Measurements from ENCODE around the gene LYSMD4. TPM values are rescaled to one million over a fixed set of nuclear protein-coding genes. Genes with fewer than 3 reads are reported as not detected.
"Not testable (repeated sequence)": the region's sequence is repeated elsewhere in the genome, so short reads cannot be mapped to it uniquely, and the experiment has no call there.

LYSMD4 gene
- total RNA-seq, 4 donors from 2014 or later, result 5.0 to 17.5 (median 9.5) TPM

GRCh38 chr15:99738021-99738847, 5.0 kb upstream of the LYSMD4 start:
- no peak for ATAC-seq (ENCODE audit: low FRiP score)
- TF ChIP-seq CTCF (IDR thresholded peaks at IDR 0.05), result no peak
- DNase-seq (ENCODE audit: low spot score), result no peak

GRCh38 chr15:99736702-99737101, 3.5 kb upstream of the LYSMD4 start:
- ATAC-seq (ENCODE audit: low FRiP score) (no peak), DNase-seq (ENCODE audit: low spot score) (no peak)

GRCh38 chr15:99735868-99736267, 2.6 kb upstream of the LYSMD4 start:
- no peak for DNase-seq (ENCODE audit: low spot score)
- no peak for TF ChIP-seq CTCF (IDR thresholded peaks at IDR 0.05)
- ATAC-seq (ENCODE audit: low FRiP score), result no peak

More at GRCh38 chr15:99736702-99737101, 3.5 kb upstream of the LYSMD4 start:
- TF ChIP-seq CTCF (IDR thresholded peaks at IDR 0.05), result no peak

GRCh38 chr15:99734575-99734974, 1.3 kb upstream of the LYSMD4 start:
- TF ChIP-seq CTCF (IDR thresholded peaks at IDR 0.05), result no peak
- ATAC-seq (ENCODE audit: low FRiP score), result no peak
- no peak for DNase-seq (ENCODE audit: low spot score)

- not testable (repeated sequence) for DNase-seq (ENCODE audit: low spot score); ATAC-seq (ENCODE audit: low FRiP score)
These were observed 729 bp upstream of the LYSMD4 start for GRCh38 chr15:99734040-99734291.

- no peak for TF ChIP-seq CTCF (IDR thresholded peaks at IDR 0.05)
- ATAC-seq (ENCODE audit: low FRiP score) (peak; percentile 16), DNase-seq (ENCODE audit: low spot score) (no peak)
These were observed 428 bp downstream of the LYSMD4 start for GRCh38 chr15:99732751-99733267.

- TF ChIP-seq CTCF (IDR thresholded peaks at IDR 0.05), result no peak
- no peak for ATAC-seq (ENCODE audit: low FRiP score)
- no peak for DNase-seq (ENCODE audit: low spot score)
These were observed 1.0 kb downstream of the LYSMD4 start for GRCh38 chr15:99732124-99732750.
